ENCODE measurements around the gene ADAM19. TPM values are rescaled to one million over a fixed set of nuclear protein-coding genes. Genes with fewer than 3 reads are reported as not detected.
A peak's percentile ranks its signal among the peaks of the same experiment; 100 is the strongest.

The ADAM19 gene
- total RNA-seq, 1 donor from 2014 or later, result 4.9 TPM

GRCh38 chr5:157548513-157549282 lies 26.9 kb downstream of the ADAM19 start:
- Histone ChIP-seq H3K4me1 (peaks cover 49% of the 10 kb centered on the region), H3K27ac (peak overlapping the region; percentile 10), H3K4me3 (no peak overlapping the region), H3K36me3 (no peaks in the 10 kb centered on the region), H3K27me3 (no peaks in the 10 kb centered on the region), H3K9me3 (no peaks in the 10 kb centered on the region)
- intact Hi-C loops (cut with DNase I), result no loop called here
- DNase-seq (ENCODE audit: extremely low spot score in 2 of 2), result no peak
- TF ChIP-seq POLR2A (IDR thresholded peaks at IDR 0.05), result no peak
- no peak for TF ChIP-seq POLR2AphosphoS5 (IDR thresholded peaks at IDR 0.05; ENCODE audit: insufficient read depth in 1 of 2, low read depth in 1 of 2)

- Histone ChIP-seq H3K27ac (peak overlapping the region; percentile 10), H3K9me3 (no peaks in the 10 kb centered on the region), H3K4me3 (no peak overlapping the region), H3K36me3 (no peaks in the 10 kb centered on the region), H3K27me3 (no peaks in the 10 kb centered on the region), H3K4me1 (peaks cover 56% of the 10 kb centered on the region)
- TF ChIP-seq CTCF (IDR thresholded peaks at IDR 0.05), result no peak
- no peak for TF ChIP-seq POLR2A (IDR thresholded peaks at IDR 0.05)
- no peak for TF ChIP-seq POLR2AphosphoS5 (IDR thresholded peaks at IDR 0.05; ENCODE audit: insufficient read depth in 1 of 2, low read depth in 1 of 2)
- intact Hi-C loops (cut with DNase I), result no loop called here
- DNase-seq (ENCODE audit: extremely low spot score in 2 of 2), result no peak
Measured at GRCh38 chr5:157547941-157548512, 27.5 kb downstream of the ADAM19 start.

- no peaks in the 10 kb centered on the region for H3K9me3 ChIP-seq
- no peak overlapping the region for H3K4me3 ChIP-seq
- TF ChIP-seq CTCF (IDR thresholded peaks at IDR 0.05) (no peak), POLR2A (IDR thresholded peaks at IDR 0.05) (no peak), POLR2AphosphoS5 (IDR thresholded peaks at IDR 0.05; ENCODE audit: insufficient read depth in 1 of 2, low read depth in 1 of 2) (no peak)
- intact Hi-C loops (cut with DNase I), result no loop called here
- no peaks in the 10 kb centered on the region for H3K36me3 ChIP-seq
- no peak overlapping the region for H3K27ac ChIP-seq
- peaks cover 70% of the 10 kb centered on the region for H3K4me1 ChIP-seq
- no peak for DNase-seq (ENCODE audit: extremely low spot score in 2 of 2)
- H3K27me3 ChIP-seq, result no peaks in the 10 kb centered on the region
Measured at GRCh38 chr5:157546456-157547100, 29.0 kb downstream of the ADAM19 start.

GRCh38 chr5:157545610-157546310 lies 29.8 kb downstream of the ADAM19 start:
- Histone ChIP-seq H3K4me3 (no peak overlapping the region), H3K27ac (no peak overlapping the region), H3K27me3 (no peaks in the 10 kb centered on the region), H3K9me3 (no peaks in the 10 kb centered on the region), H3K36me3 (no peaks in the 10 kb centered on the region), H3K4me1 (peaks cover 79% of the 10 kb centered on the region)
- intact Hi-C loops (cut with DNase I), result no loop called here
- no peak for DNase-seq (ENCODE audit: extremely low spot score in 2 of 2)
- no peak for TF ChIP-seq CTCF (IDR thresholded peaks at IDR 0.05)
- no peak for TF ChIP-seq POLR2AphosphoS5 (IDR thresholded peaks at IDR 0.05; ENCODE audit: insufficient read depth in 1 of 2, low read depth in 1 of 2)
- TF ChIP-seq POLR2A (IDR thresholded peaks at IDR 0.05), result no peak

- Histone ChIP-seq H3K36me3 (no peaks in the 10 kb centered on the region), H3K4me3 (no peak overlapping the region), H3K9me3 (no peaks in the 10 kb centered on the region), H3K27me3 (no peaks in the 10 kb centered on the region), H3K4me1 (peaks cover 90% of the 10 kb centered on the region), H3K27ac (peak overlapping the region; percentile 7)
- intact Hi-C loops (cut with DNase I), result no loop called here
- no peak for DNase-seq (ENCODE audit: extremely low spot score in 2 of 2)
- no peak for TF ChIP-seq POLR2AphosphoS5 (IDR thresholded peaks at IDR 0.05; ENCODE audit: insufficient read depth in 1 of 2, low read depth in 1 of 2)
- TF ChIP-seq CTCF (IDR thresholded peaks at IDR 0.05), result no peak
- no peak for TF ChIP-seq POLR2A (IDR thresholded peaks at IDR 0.05)
Measured at GRCh38 chr5:157544623-157544989, 31.0 kb downstream of the ADAM19 start.
